ENCODE results near the gene FOXP1.

GRCh38 chr3:71000483-71000882 is 583.0 kb downstream of the FOXP1 start:
- TF ChIP-seq, protein P1, sequence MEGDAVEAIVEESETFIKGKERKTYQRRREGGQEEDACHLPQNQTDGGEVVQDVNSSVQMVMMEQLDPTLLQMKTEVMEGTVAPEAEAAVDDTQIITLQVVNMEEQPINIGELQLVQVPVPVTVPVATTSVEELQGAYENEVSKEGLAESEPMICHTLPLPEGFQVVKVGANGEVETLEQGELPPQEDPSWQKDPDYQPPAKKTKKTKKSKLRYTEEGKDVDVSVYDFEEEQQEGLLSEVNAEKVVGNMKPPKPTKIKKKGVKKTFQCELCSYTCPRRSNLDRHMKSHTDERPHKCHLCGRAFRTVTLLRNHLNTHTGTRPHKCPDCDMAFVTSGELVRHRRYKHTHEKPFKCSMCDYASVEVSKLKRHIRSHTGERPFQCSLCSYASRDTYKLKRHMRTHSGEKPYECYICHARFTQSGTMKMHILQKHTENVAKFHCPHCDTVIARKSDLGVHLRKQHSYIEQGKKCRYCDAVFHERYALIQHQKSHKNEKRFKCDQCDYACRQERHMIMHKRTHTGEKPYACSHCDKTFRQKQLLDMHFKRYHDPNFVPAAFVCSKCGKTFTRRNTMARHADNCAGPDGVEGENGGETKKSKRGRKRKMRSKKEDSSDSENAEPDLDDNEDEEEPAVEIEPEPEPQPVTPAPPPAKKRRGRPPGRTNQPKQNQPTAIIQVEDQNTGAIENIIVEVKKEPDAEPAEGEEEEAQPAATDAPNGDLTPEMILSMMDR (IDR thresholded peaks at IDR 0.05), result no peak
- TF ChIP-seq POLR2A (IDR thresholded peaks at IDR 0.05), result no peak
- TF ChIP-seq POLR2AphosphoS5 (IDR thresholded peaks at IDR 0.05), result no peak
